HCT116 (cell line): ENCODE measurements around the gene IFT122.

Source experiments
- CTCF ChIP-seq, 3 experiments: fragments of 200-600 bp in 1 of 3; sonication (generic) in 1 of 3; IDR thresholded peaks in 2 of 3; conservative IDR thresholded peaks in 1 of 3; 2 replicates each; pipeline ENCODE4 v1.5.1; 2012 to 2017; ENCODE audit warnings: low read depth in 2 of 3, low read length in 2 of 3, antibody characterized with exemption in 1 of 3, borderline replicate concordance in 1 of 3, control low read depth in 1 of 3, mild to moderate bottlenecking in 1 of 3, mixed read lengths in 1 of 3, mixed run types in 1 of 3, moderate library complexity in 1 of 3; ENCODE audit not compliant: insufficient read depth in 1 of 3
- EZH2phosphoT487 ChIP-seq: fragments of 200-600 bp; IDR thresholded peaks from 2 replicates; pipeline ENCODE4 v1.6.1; 2018; ENCODE audit warnings: antibody characterized with exemption, borderline replicate concordance
- MAX ChIP-seq: IDR thresholded peaks from 2 replicates; pipeline ENCODE4 v1.6.1; 2012
- POLR2AphosphoS5 ChIP-seq: IDR thresholded peaks from 2 replicates; pipeline ENCODE4 v1.6.1; 2011; ENCODE audit warnings: mild to moderate bottlenecking, low read depth, low read length, moderate library complexity

GRCh38 chr3:129393271-129393670 is 46.8 kb upstream of the IFT122 start:
- no peak for TF ChIP-seq POLR2AphosphoS5
- no peak for TF ChIP-seq MAX
- no peak for TF ChIP-seq CTCF (IDR thresholded peaks at IDR 0.05 in 2 of 3, conservative IDR thresholded peaks at IDR 0.05 in 1 of 3; ENCODE audit: borderline replicate concordance in 1 of 3, insufficient read depth in 1 of 3, low read depth in 2 of 3, low read length in 2 of 3)
- TF ChIP-seq EZH2phosphoT487 = no peak
